Measurements from ENCODE around the gene NBAS. TPM values are rescaled to one million over a fixed set of nuclear protein-coding genes. Genes with fewer than 3 reads are reported as not detected.

NBAS gene
- total and polyA plus RNA-seq, 2 of the 13 experiments (the other 11 are each of a cell fraction or from before 2014, with no cell fraction given): 33.6 to 58.7 TPM

- TF ChIP-seq, protein P1, sequence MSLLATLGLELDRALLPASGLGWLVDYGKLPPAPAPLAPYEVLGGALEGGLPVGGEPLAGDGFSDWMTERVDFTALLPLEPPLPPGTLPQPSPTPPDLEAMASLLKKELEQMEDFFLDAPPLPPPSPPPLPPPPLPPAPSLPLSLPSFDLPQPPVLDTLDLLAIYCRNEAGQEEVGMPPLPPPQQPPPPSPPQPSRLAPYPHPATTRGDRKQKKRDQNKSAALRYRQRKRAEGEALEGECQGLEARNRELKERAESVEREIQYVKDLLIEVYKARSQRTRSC (CRISPR knock-in tag; IDR thresholded peaks at IDR 0.05; ENCODE audit: low read depth): peak; percentile 96
- TF ChIP-seq, protein P2, sequence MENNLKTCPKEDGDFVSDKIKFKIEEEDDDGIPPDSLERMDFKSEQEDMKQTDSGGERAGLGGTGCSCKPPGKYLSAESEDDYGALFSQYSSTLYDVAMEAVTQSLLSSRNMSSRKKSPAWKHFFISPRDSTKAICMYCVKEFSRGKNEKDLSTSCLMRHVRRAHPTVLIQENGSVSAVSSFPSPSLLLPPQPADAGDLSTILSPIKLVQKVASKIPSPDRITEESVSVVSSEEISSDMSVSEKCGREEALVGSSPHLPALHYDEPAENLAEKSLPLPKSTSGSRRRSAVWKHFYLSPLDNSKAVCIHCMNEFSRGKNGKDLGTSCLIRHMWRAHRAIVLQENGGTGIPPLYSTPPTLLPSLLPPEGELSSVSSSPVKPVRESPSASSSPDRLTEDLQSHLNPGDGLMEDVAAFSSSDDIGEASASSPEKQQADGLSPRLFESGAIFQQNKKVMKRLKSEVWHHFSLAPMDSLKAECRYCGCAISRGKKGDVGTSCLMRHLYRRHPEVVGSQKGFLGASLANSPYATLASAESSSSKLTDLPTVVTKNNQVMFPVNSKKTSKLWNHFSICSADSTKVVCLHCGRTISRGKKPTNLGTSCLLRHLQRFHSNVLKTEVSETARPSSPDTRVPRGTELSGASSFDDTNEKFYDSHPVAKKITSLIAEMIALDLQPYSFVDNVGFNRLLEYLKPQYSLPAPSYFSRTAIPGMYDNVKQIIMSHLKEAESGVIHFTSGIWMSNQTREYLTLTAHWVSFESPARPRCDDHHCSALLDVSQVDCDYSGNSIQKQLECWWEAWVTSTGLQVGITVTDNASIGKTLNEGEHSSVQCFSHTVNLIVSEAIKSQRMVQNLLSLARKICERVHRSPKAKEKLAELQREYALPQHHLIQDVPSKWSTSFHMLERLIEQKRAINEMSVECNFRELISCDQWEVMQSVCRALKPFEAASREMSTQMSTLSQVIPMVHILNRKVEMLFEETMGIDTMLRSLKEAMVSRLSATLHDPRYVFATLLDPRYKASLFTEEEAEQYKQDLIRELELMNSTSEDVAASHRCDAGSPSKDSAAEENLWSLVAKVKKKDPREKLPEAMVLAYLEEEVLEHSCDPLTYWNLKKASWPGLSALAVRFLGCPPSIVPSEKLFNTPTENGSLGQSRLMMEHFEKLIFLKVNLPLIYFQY (CRISPR knock-in tag; IDR thresholded peaks at IDR 0.05; ENCODE audit: borderline replicate concordance): peak; percentile 94
- TF ChIP-seq NPAS2 (CRISPR knock-in tag; IDR thresholded peaks at IDR 0.05; ENCODE audit: borderline replicate concordance) (0 out of 2 replicates have a peak, but pooled peaks have one; percentile 85), ZNF337 (CRISPR knock-in tag; IDR thresholded peaks at IDR 0.05; ENCODE audit: borderline replicate concordance, low read depth) (peak; percentile 96; the same call in 1 of the 2 replicates), NKX3-1 (CRISPR knock-in tag; IDR thresholded peaks at IDR 0.05) (peak; percentile 96), ZNF839 (CRISPR knock-in tag; IDR thresholded peaks at IDR 0.05; ENCODE audit: borderline replicate concordance) (0 out of 2 replicates have a peak, but pooled peaks have one; percentile 87), POLR2AphosphoS5 (IDR thresholded peaks at IDR 0.05; ENCODE audit: low read depth, low read length) (peak; percentile 96), ZNF616 (CRISPR knock-in tag; IDR thresholded peaks at IDR 0.05; ENCODE audit: low read depth) (peak; percentile 92), ZFX (CRISPR knock-in tag; IDR thresholded peaks at IDR 0.05; ENCODE audit: low read depth) (peak; percentile 97), SRSF4 (IDR thresholded peaks at IDR 0.05; ENCODE audit: low read depth, low read length, poor library complexity, severe bottlenecking) (no peak), ETV5 (CRISPR knock-in tag; IDR thresholded peaks at IDR 0.05; ENCODE audit: borderline replicate concordance) (peak; percentile 95), ZSCAN20 (CRISPR knock-in tag; IDR thresholded peaks at IDR 0.05; ENCODE audit: borderline replicate concordance) (peak; percentile 91), TP53 (CRISPR knock-in tag; conservative IDR thresholded peaks at IDR 0.05) (peak; percentile 86; the same call in 1 of the 2 replicates), ZNF225 (CRISPR knock-in tag; IDR thresholded peaks at IDR 0.05) (peak; percentile 88; the same call in 1 of the 2 replicates), ZNF484 (CRISPR knock-in tag; IDR thresholded peaks at IDR 0.05; ENCODE audit: borderline replicate concordance, low read depth) (peak; percentile 94), U2AF2 (IDR thresholded peaks at IDR 0.05; ENCODE audit: low read depth, low read length) (peak; percentile 77), ISX (CRISPR knock-in tag; conservative IDR thresholded peaks at IDR 0.05) (0 out of 2 replicates have a peak, but pooled peaks have one; percentile 62), ZNF589 (CRISPR knock-in tag; conservative IDR thresholded peaks at IDR 0.05) (peak; percentile 98)
- TF ChIP-seq, protein P3, sequence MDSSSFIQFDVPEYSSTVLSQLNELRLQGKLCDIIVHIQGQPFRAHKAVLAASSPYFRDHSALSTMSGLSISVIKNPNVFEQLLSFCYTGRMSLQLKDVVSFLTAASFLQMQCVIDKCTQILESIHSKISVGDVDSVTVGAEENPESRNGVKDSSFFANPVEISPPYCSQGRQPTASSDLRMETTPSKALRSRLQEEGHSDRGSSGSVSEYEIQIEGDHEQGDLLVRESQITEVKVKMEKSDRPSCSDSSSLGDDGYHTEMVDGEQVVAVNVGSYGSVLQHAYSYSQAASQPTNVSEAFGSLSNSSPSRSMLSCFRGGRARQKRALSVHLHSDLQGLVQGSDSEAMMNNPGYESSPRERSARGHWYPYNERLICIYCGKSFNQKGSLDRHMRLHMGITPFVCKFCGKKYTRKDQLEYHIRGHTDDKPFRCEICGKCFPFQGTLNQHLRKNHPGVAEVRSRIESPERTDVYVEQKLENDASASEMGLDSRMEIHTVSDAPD (CRISPR knock-in tag; IDR thresholded peaks at IDR 0.05): peak; percentile 91; the same call in 1 of the 2 replicates
- TF ChIP-seq, protein P4, sequence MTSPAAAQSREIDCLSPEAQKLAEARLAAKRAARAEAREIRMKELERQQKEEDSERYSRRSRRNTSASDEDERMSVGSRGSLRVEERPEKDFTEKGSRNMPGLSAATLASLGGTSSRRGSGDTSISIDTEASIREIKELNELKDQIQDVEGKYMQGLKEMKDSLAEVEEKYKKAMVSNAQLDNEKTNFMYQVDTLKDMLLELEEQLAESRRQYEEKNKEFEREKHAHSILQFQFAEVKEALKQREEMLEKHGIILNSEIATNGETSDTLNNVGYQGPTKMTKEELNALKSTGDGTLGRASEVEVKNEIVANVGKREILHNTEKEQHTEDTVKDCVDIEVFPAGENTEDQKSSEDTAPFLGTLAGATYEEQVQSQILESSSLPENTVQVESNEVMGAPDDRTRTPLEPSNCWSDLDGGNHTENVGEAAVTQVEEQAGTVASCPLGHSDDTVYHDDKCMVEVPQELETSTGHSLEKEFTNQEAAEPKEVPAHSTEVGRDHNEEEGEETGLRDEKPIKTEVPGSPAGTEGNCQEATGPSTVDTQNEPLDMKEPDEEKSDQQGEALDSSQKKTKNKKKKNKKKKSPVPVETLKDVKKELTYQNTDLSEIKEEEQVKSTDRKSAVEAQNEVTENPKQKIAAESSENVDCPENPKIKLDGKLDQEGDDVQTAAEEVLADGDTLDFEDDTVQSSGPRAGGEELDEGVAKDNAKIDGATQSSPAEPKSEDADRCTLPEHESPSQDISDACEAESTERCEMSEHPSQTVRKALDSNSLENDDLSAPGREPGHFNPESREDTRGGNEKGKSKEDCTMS (CRISPR knock-in tag; conservative IDR thresholded peaks at IDR 0.05): peak; percentile 63; the same call in 1 of the 2 replicates
Observed at GRCh38 chr2:15591692-15592463, 30.7 kb upstream of the NBAS start, which contains the start of gene DDX1 (continued).

Measured in HepG2 (cell line).